Endometrial microvascular endothelial cells (primary cell): ENCODE data around the gene ZGPAT. TPM values are rescaled to one million over a fixed set of nuclear protein-coding genes. Genes with fewer than 3 reads are reported as not detected.

Source experiments
- in situ Hi-C: cut with HindIII; loops from 2 replicates; pipeline ENCODE4 v1.10.0; 2017; ENCODE audit warnings: low sequenced_read_pairs, low pct_unique_long_range_greater_than_20kb; ENCODE audit errors: inconsistent ontology term
- total RNA-seq: library from RNA; depleted of rRNA; stranded (reverse); fragments of >200 nt; gene quantifications from one replicate; pipeline ENCODE4 v1.2.3, GENCODE V29; 2015; ENCODE audit errors: inconsistent ontology term

ZGPAT gene
- total RNA-seq, 1 donor from 2014 or later, result 39.2 TPM

GRCh38 chr20:63739130-63740069 is 31.6 kb downstream of the ZGPAT start, which contains the start of gene SLC2A4RG:
Gene SLC2A4RG (plus strand): TSS chr20:63739776. CDS start chr20:63739913, 137 bp downstream.
- in situ Hi-C loops, result no loop called here

- in situ Hi-C loops, result no loop called here
Measured at GRCh38 chr20:63740070-63740626, 32.3 kb downstream of the ZGPAT start.

GRCh38 chr20:63740627-63741353 is 33.0 kb downstream of the ZGPAT start:
- in situ Hi-C loops, result no loop called here

GRCh38 chr20:63741354-63741675 is 33.5 kb downstream of the ZGPAT start:
- in situ Hi-C loops, result no loop called here

GRCh38 chr20:63741676-63742380 is 34.0 kb downstream of the ZGPAT start:
- in situ Hi-C loops, result no loop called here

- in situ Hi-C loops, result no loop called here
Measured at GRCh38 chr20:63742381-63743024, 34.7 kb downstream of the ZGPAT start.

GRCh38 chr20:63743210-63743970 is 35.6 kb downstream of the ZGPAT start:
- in situ Hi-C loops, result no loop called here

- in situ Hi-C loops, result no loop called here
Measured at GRCh38 chr20:63744158-63744557, 36.3 kb downstream of the ZGPAT start.

- in situ Hi-C loops, result no loop called here
Measured at GRCh38 chr20:63744574-63745423, 37.0 kb downstream of the ZGPAT start.

GRCh38 chr20:63745424-63745805 is 37.6 kb downstream of the ZGPAT start:
- in situ Hi-C loops, result no loop called here

- in situ Hi-C loops, result no loop called here
Measured at GRCh38 chr20:63745961-63746731, 38.3 kb downstream of the ZGPAT start.

GRCh38 chr20:63746751-63747315 is 39.0 kb downstream of the ZGPAT start:
- in situ Hi-C loops, result no loop called here

- in situ Hi-C loops, result no loop called here
Measured at GRCh38 chr20:63747622-63748069, 39.8 kb downstream of the ZGPAT start.

GRCh38 chr20:63748070-63748933 is 40.5 kb downstream of the ZGPAT start:
- in situ Hi-C loops, result no loop called here

- in situ Hi-C loops, result no loop called here
Measured at GRCh38 chr20:63748934-63749270, 41.1 kb downstream of the ZGPAT start.
